HepG2 (cell line): Measurements from ENCODE around the gene KRTAP10-8. TPM values are rescaled to one million over a fixed set of nuclear protein-coding genes. Genes with fewer than 3 reads are reported as not detected.

Experiments
- ATF1 ChIP-seq: IDR thresholded peaks from 2 replicates; pipeline ENCODE4 v1.6.1; 2016; ENCODE audit warnings: mild to moderate bottlenecking, control low read depth
- CEBPG ChIP-seq: IDR thresholded peaks from 2 replicates; pipeline ENCODE4 v1.6.1; 2016
- EP300 ChIP-seq, 3 experiments: sonication (generic) in 1 of 3; formaldehyde crosslinking in 1 of 3; IDR thresholded peaks; 2 replicates each; pipeline versions ENCODE4 v1.5.1 to v1.6.1; 2011 to 2020; ENCODE audit warnings: low read depth in 2 of 3, low read length in 2 of 3, borderline replicate concordance in 1 of 3, improper control_type of control experiment in 1 of 3, mild to moderate bottlenecking in 1 of 3, missing genetic modification reagents in 1 of 3, moderate library complexity in 1 of 3
- HMG20A ChIP-seq: IDR thresholded peaks from 2 replicates; pipeline ENCODE4 v1.6.1; 2016; ENCODE audit warnings: borderline replicate concordance
- HNRNPUL1 ChIP-seq: fragments of 200-400 bp; formaldehyde crosslinking; IDR thresholded peaks from 2 replicates; pipeline ENCODE4 v1.6.1; 2017; ENCODE audit warnings: low read depth, mild to moderate bottlenecking, low read length, moderate library complexity
- ISX ChIP-seq: sonication (generic); formaldehyde crosslinking; conservative IDR thresholded peaks from 2 replicates; pipeline ENCODE4 v1.5.0; 2020; ENCODE audit warnings: missing genetic modification reagents
- PAXIP1 ChIP-seq: sonication (generic); formaldehyde crosslinking; conservative IDR thresholded peaks from 2 replicates; pipeline ENCODE4 v1.4.0; 2020; ENCODE audit warnings: mild to moderate bottlenecking, missing genetic modification reagents, moderate library complexity
- ZNF407 ChIP-seq: sonication (generic); formaldehyde crosslinking; IDR thresholded peaks from one replicate; pipeline ENCODE4 v1.5.1; 2020; ENCODE audit warnings: mild to moderate bottlenecking, missing genetic modification reagents; ENCODE audit errors: not compliant biosample characterization
- ZNF7 ChIP-seq: IDR thresholded peaks from 2 replicates; pipeline ENCODE4 v1.6.1; 2016; ENCODE audit warnings: missing biosample characterization, missing genetic modification reagents
- ZNF782 ChIP-seq: sonication (generic); formaldehyde crosslinking; IDR thresholded peaks from 2 replicates; pipeline ENCODE4 v1.4.0; 2020; ENCODE audit warnings: missing genetic modification reagents, mild to moderate bottlenecking, borderline replicate concordance
- polyA plus RNA-seq, 8 experiments: library from polyadenylated mRNA; depleted of rRNA in 3 of 8; stranded (reverse) in 7 of 8; unstranded in 1 of 8; fragments of >200 nt; fragmentation: Illumina TruSeq in 4 of 8; extraction: Trizol in 4 of 8; gene quantifications; 2 replicates each; pipeline versions ENCODE4 v1.2.1 to v1.2.3, GENCODE V29; 2011 to 2016; ENCODE audit warnings: low read depth in 4 of 8, missing spikeins in 1 of 8, mixed read lengths in 1 of 8; ENCODE audit not compliant: insufficient read depth in 1 of 8
- total RNA-seq, 5 experiments: library from RNA; depleted of rRNA; stranded (reverse); fragments of >200 nt; fragmentation: Illumina TruSeq; extraction: Trizol; gene quantifications; 2 replicates each; pipeline ENCODE4 v1.2.3, GENCODE V29; 2016; ENCODE audit warnings: low read depth in 1 of 5

KRTAP10-8 gene
- total and polyA plus RNA-seq, 2 of the 13 experiments (the other 11 are each of a cell fraction or from before 2014, with no cell fraction given) = not detected

GRCh38 chr21:44653656-44654575 lies 42.0 kb downstream of the KRTAP10-8 start (continued):
- TF ChIP-seq ZNF782 (CRISPR knock-in tag) (no peak), HMG20A (CRISPR knock-in tag) (no peak), HNRNPUL1 (no peak), ZNF407 (CRISPR knock-in tag) (no peak), PAXIP1 (CRISPR knock-in tag) (no peak), ISX (CRISPR knock-in tag) (no peak), ZNF7 (CRISPR knock-in tag) (no peak), ATF1 (CRISPR knock-in tag) (no peak), CEBPG (CRISPR knock-in tag) (no peak), EP300 (IDR thresholded peaks at IDR 0.05; ENCODE audit: low read depth in 2 of 2, low read length in 2 of 2) (no peak), EP300 (CRISPR knock-in tag; IDR thresholded peaks at IDR 0.05; ENCODE audit: borderline replicate concordance) (no peak)
